GM08714 (cell line): Measurements from ENCODE around the gene FLT4.

ENCODE experiments used
- H3K4me3 ChIP-seq: fragments of 200-500 bp; sonication (Bioruptor generic); 2 replicates; pipeline ENCODE4 v1.5.1; 2014; ENCODE audit warnings: mild to moderate bottlenecking, low read length, inconsistent platforms
- ZNF274 ChIP-seq: IDR thresholded peaks from 2 replicates; pipeline ENCODE4 v1.6.1; 2012; ENCODE audit warnings: mild to moderate bottlenecking, low read depth, low read length

FLT4 gene

DNA sequence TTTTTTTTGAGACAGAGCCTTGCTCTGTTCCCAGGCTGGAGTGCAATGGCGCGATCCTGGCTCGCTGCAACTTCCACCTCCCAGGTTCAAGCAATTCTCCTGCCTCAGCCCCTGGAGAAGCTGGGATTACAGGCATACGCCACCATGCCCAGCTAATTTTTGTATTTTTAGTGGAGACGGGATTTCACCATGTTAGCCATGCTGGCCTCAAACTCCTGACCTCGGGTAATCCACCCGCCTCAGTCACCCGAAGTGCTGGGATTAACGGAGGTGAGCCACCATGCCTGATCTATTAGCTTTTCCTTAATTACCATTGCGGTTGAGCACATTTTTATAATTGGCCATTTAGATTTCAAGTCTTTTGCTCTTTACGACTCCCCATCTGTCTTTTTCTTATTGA lies 2.9 kb upstream of the FLT4 start:
- TF ChIP-seq ZNF274 = no peak
- H3K4me3 ChIP-seq = no peak overlapping the region

DNA sequence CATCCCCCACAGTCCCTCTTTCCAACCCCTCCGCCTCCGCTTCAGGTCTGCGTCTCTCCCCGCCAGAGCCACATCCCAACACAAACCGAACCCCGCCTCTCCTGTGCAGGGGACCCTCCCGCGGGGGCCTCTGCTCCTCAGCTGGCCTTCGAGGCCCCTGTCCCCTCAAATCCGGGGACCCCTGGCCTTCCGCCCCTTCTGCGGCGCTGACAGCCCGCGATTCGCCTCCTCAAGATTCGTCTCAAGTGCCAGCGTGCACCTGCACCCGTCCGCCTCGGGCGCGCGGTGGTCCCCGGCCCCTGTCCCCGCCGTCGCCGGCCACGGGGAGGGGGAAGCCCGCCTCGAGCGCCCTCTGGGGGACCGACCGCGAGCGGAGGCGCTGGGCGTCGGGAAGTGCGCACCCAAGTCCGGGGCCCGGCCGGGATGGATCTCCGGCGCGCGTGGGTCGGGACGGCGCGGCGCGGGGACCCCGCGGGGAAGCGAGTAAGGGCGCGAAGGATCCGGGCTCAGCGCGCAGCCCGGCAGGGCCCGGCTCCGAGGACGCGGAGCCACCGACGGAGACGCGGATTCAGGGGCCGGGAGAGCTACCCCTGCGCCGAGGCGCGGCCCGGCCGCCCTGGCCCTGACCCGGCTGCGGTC lies 623 bp downstream of the FLT4 start:
- no peak overlapping the region for H3K4me3 ChIP-seq
- TF ChIP-seq ZNF274 = no peak

DNA sequence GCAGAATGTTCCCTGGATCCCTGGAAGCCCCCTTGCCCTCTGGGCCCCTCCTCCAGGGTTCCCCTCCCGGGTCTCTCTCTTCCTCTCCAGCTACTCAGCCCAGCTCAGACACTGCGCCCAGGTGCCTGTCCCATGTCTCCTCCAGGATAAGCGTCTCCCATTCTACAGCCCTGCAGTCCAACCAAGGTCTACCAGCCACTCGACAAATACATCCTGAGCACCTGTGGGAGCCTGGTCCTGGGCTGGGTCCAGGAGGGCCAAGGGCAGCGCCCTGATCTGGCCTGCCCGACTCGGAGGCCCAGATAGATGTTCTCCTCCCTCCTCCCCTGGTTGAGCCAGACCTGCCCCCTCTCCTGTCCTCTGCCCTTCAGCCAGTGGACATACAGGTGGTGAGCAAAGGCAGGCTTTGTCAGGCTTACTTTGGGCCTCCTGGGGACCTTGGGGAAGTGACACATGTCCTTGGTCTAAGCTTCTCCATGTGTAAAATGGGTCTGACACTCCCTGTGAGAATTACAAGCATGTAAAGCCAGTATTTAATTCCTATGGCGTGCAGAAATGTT lies 1.4 kb downstream of the FLT4 start:
- TF ChIP-seq ZNF274 = no peak
- no peak overlapping the region for H3K4me3 ChIP-seq

DNA sequence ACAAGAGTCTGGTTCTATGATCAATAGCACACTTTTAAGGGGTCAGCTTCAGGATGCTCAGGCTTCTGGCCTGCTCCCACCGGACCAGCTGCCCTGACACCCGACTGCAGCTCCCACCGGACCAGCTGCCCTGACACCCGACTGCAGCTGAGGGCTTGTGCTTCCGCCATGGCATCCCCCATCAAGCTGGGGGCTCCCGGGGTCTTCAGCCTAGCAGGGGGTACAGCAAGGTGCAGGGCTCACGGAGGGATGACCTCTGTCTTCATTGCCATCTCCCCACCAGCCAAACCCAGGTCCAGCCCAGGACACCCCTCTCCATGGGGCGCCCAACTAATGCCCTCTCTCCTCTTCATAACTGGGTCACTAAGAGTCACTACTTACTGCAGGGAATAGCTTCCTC lies 1.9 kb downstream of the FLT4 start:
- no peak for TF ChIP-seq ZNF274
- H3K4me3 ChIP-seq = no peak overlapping the region

DNA sequence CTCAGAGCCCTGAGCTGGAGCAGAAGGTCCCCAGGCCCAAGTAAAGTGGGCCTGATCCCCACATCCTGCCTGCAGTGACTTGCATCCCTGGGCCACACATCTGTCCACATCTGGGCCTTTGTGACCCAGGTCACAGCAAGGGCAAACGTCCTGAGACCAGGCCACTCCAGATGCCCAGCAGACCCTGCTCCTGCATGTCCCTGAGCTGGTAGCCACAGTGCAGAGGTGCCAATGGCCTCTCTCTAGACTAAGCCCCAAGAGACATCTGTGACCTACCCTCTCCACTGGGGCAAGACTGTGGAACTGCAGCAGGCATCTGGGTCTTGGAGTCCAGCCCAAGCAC lies 2.5 kb downstream of the FLT4 start:
- no peak overlapping the region for H3K4me3 ChIP-seq
- TF ChIP-seq ZNF274 = no peak

DNA sequence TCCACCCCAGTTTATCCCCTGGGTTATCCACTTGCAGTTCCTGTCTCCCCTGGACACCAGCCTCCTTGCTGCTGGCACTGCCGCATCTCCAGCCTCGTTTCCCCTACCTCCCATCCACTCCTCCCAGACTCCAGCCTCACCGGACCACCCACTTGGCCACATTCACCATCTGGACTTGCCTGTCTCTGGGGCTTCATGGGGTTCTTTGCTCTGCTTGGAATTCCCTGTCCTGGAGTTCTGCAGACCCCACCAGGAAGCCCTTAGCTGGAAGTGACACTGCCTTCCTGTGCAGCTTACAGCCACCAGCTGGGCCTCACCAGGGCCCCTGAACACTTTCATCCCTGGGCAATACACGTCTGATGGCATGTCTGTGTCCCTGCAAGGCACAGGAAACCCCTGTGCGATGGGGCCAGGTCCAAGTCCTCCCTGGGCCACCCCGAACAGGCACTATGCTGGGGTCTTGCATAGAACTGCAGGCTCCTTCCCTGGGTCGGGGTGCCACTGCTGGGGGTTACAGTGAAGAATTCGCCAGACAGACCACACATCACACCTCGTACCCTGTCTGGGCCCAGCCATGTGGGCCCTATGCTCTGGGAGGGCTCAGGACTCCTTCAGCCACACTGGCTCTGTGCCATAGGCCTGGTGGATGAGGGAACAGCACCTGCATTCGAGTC lies 3.0 kb downstream of the FLT4 start:
- H3K4me3 ChIP-seq = no peak overlapping the region
- TF ChIP-seq ZNF274 = no peak

DNA sequence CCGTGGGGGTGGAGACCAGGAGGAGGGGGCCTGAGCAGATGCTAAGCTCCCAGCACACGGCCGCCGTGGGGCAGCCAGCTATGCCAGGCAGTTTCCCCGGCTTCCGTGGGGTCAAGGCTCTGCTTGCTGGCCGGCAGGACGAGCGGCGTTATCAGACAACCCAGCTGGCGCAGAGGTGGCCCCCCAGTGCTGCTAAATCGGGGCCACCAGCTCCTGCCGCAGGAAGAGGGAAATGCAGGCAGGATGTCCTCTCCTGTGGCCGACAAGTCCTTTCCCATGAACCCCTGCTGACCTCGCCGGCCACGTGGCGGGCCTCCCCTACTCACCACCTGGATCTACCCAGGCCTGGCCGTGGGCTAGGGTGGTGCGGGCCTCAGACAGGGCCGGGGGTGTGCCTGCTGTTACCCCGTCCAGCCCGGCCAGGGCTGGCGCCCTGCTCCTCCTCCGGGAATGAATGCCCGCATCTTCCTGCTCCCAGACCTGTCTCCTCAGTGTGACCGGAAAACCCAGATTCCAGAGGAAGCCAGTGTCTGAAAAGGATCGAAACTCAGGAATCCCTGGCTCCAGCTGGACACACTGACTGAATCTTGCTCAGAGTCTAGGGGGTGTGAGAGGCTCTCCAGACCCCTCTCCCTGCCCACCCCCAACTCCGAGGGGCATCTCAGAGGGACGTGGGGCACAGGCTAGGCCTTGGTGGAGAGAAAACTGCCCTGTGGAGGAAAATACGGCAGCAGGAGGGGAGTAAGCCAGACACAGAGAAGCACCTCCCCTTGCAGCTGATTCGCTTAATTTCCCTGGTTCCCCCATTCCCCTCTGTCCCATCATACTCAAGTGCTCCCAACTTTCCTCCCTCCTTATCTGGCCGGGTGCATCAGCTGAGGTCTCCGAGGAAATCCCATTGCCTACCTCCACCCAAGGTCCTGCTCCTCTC lies 3.9 kb downstream of the FLT4 start:
- TF ChIP-seq ZNF274 = no peak
- H3K4me3 ChIP-seq = no peak overlapping the region

DNA sequence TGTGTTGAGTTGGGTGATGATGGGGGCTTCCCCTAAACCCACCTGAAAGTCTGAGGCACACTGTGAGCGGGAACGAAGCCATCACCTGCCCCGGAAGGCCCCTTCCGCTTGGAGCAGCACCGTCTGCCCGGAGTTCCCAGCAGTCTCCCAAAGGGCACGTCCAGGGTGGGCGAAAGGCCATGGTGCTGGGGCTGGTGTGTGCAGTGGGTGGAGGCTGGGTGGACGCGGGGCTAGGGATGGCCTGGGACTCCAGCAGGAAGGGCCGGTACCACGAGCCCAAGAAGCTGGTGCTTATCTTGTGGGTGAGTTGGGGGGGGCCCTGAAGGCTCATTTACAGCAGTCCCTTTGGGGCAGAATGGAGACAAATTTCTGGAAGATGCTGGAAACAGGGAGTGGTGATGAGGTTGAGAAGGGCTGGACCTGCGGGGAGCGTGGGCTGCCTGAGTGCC lies 4.6 kb downstream of the FLT4 start:
- no peak overlapping the region for H3K4me3 ChIP-seq
- TF ChIP-seq ZNF274 = no peak

DNA sequence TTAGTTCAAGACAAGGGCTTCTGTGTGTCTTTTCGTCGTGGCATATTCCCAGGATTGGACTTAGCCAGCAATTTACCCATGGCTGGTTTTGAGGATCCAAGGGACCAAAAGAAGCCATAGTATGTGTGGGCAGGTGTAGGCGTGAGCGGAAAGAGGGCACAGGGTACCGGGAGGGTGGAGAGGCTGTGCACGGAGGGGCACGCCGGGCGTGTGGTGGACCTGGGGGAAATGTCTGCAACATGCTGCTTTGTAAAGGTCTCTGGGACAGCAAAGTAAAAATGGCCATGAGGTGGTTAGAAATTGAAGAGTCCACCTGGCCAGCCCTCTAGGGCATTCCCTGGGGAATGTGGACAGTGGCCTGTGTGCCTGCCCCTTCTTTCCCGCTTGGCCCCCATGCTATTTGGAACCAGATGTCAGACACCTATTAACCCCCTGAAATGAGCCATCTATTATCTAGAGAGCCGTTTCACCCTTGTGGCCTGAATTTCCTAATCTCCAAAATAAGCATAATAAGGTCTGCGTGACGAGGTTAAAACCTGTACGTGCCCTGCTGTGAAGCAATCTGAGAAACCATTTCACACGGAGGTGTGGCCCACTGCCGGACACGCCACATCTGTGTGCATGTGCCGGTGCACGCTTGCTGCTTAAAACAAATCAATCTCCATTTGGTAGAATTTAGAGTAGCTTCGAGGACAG lies 5.1 kb downstream of the FLT4 start:
- TF ChIP-seq ZNF274 = no peak
- no peak overlapping the region for H3K4me3 ChIP-seq

DNA sequence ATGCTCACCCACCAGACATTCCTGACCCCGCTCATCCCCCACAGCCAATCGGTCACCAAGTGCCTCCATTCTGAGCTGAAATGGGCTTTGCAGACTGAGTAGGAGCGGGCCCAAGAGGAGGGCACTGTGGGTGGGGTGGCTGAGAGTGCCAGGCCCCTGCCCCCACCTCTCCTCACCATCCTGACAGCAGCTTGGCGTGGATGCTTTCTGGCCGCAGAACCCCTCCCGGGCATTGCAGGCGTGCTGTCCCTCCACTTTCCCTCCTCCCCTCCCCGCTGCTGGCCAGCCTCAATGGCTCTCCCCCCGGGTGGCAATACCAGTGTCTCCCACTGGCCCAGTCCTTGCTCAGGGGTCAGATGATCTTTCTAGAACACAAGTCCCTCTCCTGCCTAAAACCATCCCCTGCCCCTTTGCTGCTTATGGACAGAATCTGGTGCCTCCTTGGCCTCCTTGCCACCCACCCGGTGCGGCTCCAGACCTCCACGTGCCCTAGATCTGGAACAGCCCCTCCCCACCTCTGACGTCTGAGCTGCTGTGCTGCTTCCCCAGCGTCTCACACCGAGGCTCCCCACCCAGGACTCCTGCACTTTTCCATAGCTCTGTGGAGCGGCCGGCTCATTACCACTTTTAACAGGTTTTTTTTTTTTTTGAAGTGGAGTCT lies 6.1 kb downstream of the FLT4 start:
- no peak for TF ChIP-seq ZNF274
- H3K4me3 ChIP-seq = no peak overlapping the region

DNA sequence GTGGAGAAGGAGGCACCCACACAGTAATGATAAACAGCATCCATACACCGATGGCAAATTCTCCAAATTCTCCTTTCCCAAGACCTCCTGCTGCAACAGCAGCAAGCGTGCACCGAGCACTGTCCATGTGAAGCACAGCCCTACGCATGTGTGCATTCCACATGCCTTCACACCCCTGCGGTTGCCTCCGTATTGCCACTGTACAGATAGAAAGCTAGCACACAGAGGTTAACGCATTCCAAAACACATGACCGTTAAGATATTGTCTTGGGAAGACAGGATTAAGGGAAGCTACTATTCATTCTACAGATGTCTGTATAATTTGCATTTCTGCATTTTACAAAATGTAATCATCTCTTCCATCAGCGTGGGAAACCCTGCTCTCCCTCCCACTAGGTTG lies 6.6 kb downstream of the FLT4 start:
- H3K4me3 ChIP-seq = no peak overlapping the region
- TF ChIP-seq ZNF274 = no peak

DNA sequence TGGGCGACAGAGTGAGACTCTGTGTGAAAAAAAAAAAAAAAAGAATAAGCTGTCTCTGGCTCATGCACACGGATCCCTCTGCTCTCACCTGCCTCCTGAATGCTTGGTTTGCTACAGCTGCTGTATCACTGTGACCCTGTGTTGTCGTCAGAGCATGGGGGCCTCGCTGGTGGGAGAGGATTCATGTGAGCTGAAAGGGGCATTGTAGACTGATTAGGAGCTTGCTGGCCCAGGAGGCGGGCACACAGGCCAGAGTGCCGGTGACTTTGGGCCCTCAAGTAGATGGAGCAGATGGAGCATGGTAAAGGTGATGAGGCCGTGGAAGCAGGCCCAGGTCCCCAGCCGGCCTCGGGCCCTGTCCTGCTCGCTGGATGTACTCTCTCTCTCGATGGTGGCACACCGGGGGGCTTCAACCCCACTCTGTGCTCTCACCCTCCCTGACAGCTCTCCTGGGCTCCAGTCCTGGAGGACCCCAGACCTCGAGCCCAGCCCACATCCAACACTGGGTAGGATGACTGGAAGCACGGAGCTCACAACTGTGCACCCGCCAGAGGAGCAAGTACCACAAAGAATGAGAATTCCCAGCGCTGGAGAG lies 7.1 kb downstream of the FLT4 start:
- H3K4me3 ChIP-seq = no peak overlapping the region
- no peak for TF ChIP-seq ZNF274

DNA sequence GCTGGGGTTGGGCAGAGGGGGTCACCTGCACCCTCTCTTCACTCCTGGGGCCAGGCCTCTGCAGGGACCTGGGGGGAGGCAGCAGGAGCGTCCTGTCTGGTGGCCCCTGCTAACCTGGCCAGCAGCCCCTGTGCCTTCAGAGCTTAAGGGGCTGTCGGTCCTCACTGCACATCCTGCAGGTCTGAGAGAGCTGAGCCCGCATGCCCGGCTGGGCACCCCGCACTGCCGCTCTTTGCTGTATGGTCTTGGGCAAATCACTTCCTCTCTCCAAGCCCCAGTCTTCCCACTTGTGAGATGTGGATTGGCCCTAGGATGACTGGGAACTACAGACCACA lies 7.9 kb downstream of the FLT4 start:
- no peak overlapping the region for H3K4me3 ChIP-seq
- TF ChIP-seq ZNF274 = no peak
